ENCODE data around the gene SPAG16.

The SPAG16 gene

GRCh38 chr2:214320211-214320610, 1035.9 kb downstream of the SPAG16 start:
- H3K4me2 ChIP-seq (ENCODE audit: low read length): no peak overlapping the region
- H3K36me3 ChIP-seq (replicated peaks; ENCODE audit: low read depth, low read length): no peaks in the 10 kb centered on the region
- H3K27me3 ChIP-seq (ENCODE audit: low read depth, low read length): no peaks in the 10 kb centered on the region
- H2AFZ ChIP-seq (ENCODE audit: low read depth, low read length): no peak overlapping the region
- no peaks in the 10 kb centered on the region for H3K9me3 ChIP-seq (ENCODE audit: insufficient read depth, low read length)
- H4K20me1 ChIP-seq (ENCODE audit: insufficient read depth, low read length): no peaks in the 10 kb centered on the region
- H3K27ac ChIP-seq (ENCODE audit: low read length): no peak overlapping the region
- TF ChIP-seq CTCF (IDR thresholded peaks at IDR 0.05; ENCODE audit: low read depth, low read length): no peak
- no peak for TF ChIP-seq EZH2phosphoT487 (IDR thresholded peaks at IDR 0.05; ENCODE audit: low read depth)
- no peaks in the 10 kb centered on the region for H3K4me1 ChIP-seq (ENCODE audit: low read length)
- no peaks in the 10 kb centered on the region for H3K79me2 ChIP-seq (ENCODE audit: low read length)
- H3K4me3 ChIP-seq (ENCODE audit: low read length): no peak overlapping the region
- no peak overlapping the region for H3K9ac ChIP-seq (ENCODE audit: low read length)

GRCh38 chr2:214322662-214323061, 1038.4 kb downstream of the SPAG16 start:
- no peak for TF ChIP-seq EZH2phosphoT487 (IDR thresholded peaks at IDR 0.05; ENCODE audit: low read depth)
- no peak for TF ChIP-seq CTCF (IDR thresholded peaks at IDR 0.05; ENCODE audit: low read depth, low read length)
- no peak overlapping the region for H3K9ac ChIP-seq (ENCODE audit: low read length)
- H4K20me1 ChIP-seq (ENCODE audit: insufficient read depth, low read length): no peaks in the 10 kb centered on the region
- H2AFZ ChIP-seq (ENCODE audit: low read depth, low read length): no peak overlapping the region
- no peak overlapping the region for H3K4me2 ChIP-seq (ENCODE audit: low read length)
- no peak overlapping the region for H3K4me3 ChIP-seq (ENCODE audit: low read length)
- H3K27ac ChIP-seq (ENCODE audit: low read length): no peak overlapping the region
- H3K36me3 ChIP-seq (replicated peaks; ENCODE audit: low read depth, low read length): no peaks in the 10 kb centered on the region
- no peaks in the 10 kb centered on the region for H3K79me2 ChIP-seq (ENCODE audit: low read length)
- H3K27me3 ChIP-seq (ENCODE audit: low read depth, low read length): no peaks in the 10 kb centered on the region
- no peaks in the 10 kb centered on the region for H3K4me1 ChIP-seq (ENCODE audit: low read length)
- H3K9me3 ChIP-seq (ENCODE audit: insufficient read depth, low read length): no peaks in the 10 kb centered on the region

- no peaks in the 10 kb centered on the region for H3K36me3 ChIP-seq (replicated peaks; ENCODE audit: low read depth, low read length)
- no peaks in the 10 kb centered on the region for H4K20me1 ChIP-seq (ENCODE audit: insufficient read depth, low read length)
- H3K9ac ChIP-seq (ENCODE audit: low read length): no peak overlapping the region
- H3K4me3 ChIP-seq (ENCODE audit: low read length): no peak overlapping the region
- no peaks in the 10 kb centered on the region for H3K9me3 ChIP-seq (ENCODE audit: insufficient read depth, low read length)
- no peak overlapping the region for H3K4me2 ChIP-seq (ENCODE audit: low read length)
- no peaks in the 10 kb centered on the region for H3K4me1 ChIP-seq (ENCODE audit: low read length)
- no peaks in the 10 kb centered on the region for H3K79me2 ChIP-seq (ENCODE audit: low read length)
- H2AFZ ChIP-seq (ENCODE audit: low read depth, low read length): no peak overlapping the region
- no peak overlapping the region for H3K27ac ChIP-seq (ENCODE audit: low read length)
- H3K27me3 ChIP-seq (ENCODE audit: low read depth, low read length): no peaks in the 10 kb centered on the region
- no peak for TF ChIP-seq CTCF (IDR thresholded peaks at IDR 0.05; ENCODE audit: low read depth, low read length)
- TF ChIP-seq EZH2phosphoT487 (IDR thresholded peaks at IDR 0.05; ENCODE audit: low read depth): no peak
Measured at GRCh38 chr2:214325404-214325803, 1041.1 kb downstream of the SPAG16 start.

GRCh38 chr2:214328941-214329340, 1044.7 kb downstream of the SPAG16 start:
- Histone ChIP-seq H3K9ac (ENCODE audit: low read length) (no peak overlapping the region), H4K20me1 (ENCODE audit: insufficient read depth, low read length) (no peaks in the 10 kb centered on the region), H3K27ac (ENCODE audit: low read length) (no peak overlapping the region), H2AFZ (ENCODE audit: low read depth, low read length) (no peak overlapping the region), H3K36me3 (replicated peaks; ENCODE audit: low read depth, low read length) (no peaks in the 10 kb centered on the region), H3K9me3 (ENCODE audit: insufficient read depth, low read length) (no peaks in the 10 kb centered on the region), H3K79me2 (ENCODE audit: low read length) (no peaks in the 10 kb centered on the region), H3K4me2 (ENCODE audit: low read length) (no peak overlapping the region), H3K4me3 (ENCODE audit: low read length) (no peak overlapping the region), H3K27me3 (ENCODE audit: low read depth, low read length) (no peaks in the 10 kb centered on the region), H3K4me1 (ENCODE audit: low read length) (no peaks in the 10 kb centered on the region)
- TF ChIP-seq CTCF (IDR thresholded peaks at IDR 0.05; ENCODE audit: low read depth, low read length): no peak
- no peak for TF ChIP-seq EZH2phosphoT487 (IDR thresholded peaks at IDR 0.05; ENCODE audit: low read depth)
